Caco-2 (cell line): Measurements from ENCODE around the gene HMGXB4. TPM values are rescaled to one million over a fixed set of nuclear protein-coding genes. Genes with fewer than 3 reads are reported as not detected.
A peak's percentile ranks its signal among the peaks of the same experiment; 100 is the strongest.

Source experiments
- Bru-seq: library from RNA; stranded (reverse); fragments of 400-500 nt; gene quantifications from one replicate; lab custom pipeline; 2021; lab: Mats Ljungman, UMichigan
- BruChase-seq, 2 experiments: library from RNA; stranded (reverse); fragments of 400-500 nt; gene quantifications; one replicate each; lab custom pipeline; 2021; lab: Mats Ljungman, UMichigan
- BruUV-seq: library from RNA; stranded (reverse); fragments of 400-500 nt; replicated peaks from 2 replicates; lab custom pipeline; 2021; lab: Mats Ljungman, UMichigan
- CTCF ChIA-PET: fragments of 300-600 bp; sonication (Branson Sonifier 250); formaldehyde crosslinking; loops from one replicate; lab custom pipeline; 2022; ENCODE audit warnings: antibody characterized with exemption; lab: Charles Lee
- POLR2A ChIA-PET: fragments of 300-600 bp; sonication (Branson Sonifier 250); formaldehyde crosslinking; loops from one replicate; lab custom pipeline; 2022; ENCODE audit warnings: antibody characterized with exemption; lab: Charles Lee
- DNase-seq, 2 experiments: peaks; one replicate each; pipeline versions ENCODE4 v3.0.0 to v3.0.0-alpha.2; 2020 to 2022
- H3K27me3 ChIP-seq: replicated peaks from 2 replicates; pipeline ENCODE4 v1.6.0; 2011; ENCODE audit warnings: low read length; ENCODE audit not compliant: control insufficient read depth, insufficient read depth
- H3K36me3 ChIP-seq: 2 replicates; pipeline ENCODE4 v1.5.1; 2011; ENCODE audit warnings: low read length; ENCODE audit not compliant: control insufficient read depth, insufficient read depth
- H3K4me1 ChIP-seq: fragments of 250-450 bp; sonication (Bioruptor Pico); 2 replicates; pipeline ENCODE4 v1.5.1; 2020; ENCODE audit warnings: mild to moderate bottlenecking
- H3K4me3 ChIP-seq: 2 replicates; pipeline ENCODE4 v1.5.1; 2011; ENCODE audit warnings: low read depth, mild to moderate bottlenecking, control low read depth, low read length
- H3K9me3 ChIP-seq: fragments of 250-450 bp; sonication (Bioruptor Pico); 2 replicates; pipeline ENCODE4 v1.5.1; 2020; ENCODE audit warnings: mild to moderate bottlenecking, moderate library complexity
- H3K27ac Mint-ChIP-seq: one replicate; pipeline ENCODE4 v1.8.0; 2022; ENCODE audit warnings: mixed read lengths; ENCODE audit not compliant: unreplicated experiment
- H3K27me3 Mint-ChIP-seq: one replicate; pipeline ENCODE4 v1.8.0; 2022; ENCODE audit warnings: mixed read lengths; ENCODE audit not compliant: insufficient read depth, unreplicated experiment
- H3K36me3 Mint-ChIP-seq: one replicate; pipeline ENCODE4 v1.8.0; 2022; ENCODE audit warnings: mild to moderate bottlenecking, mixed read lengths; ENCODE audit not compliant: insufficient read depth, unreplicated experiment
- H3K4me1 Mint-ChIP-seq: one replicate; pipeline ENCODE4 v1.8.0; 2022; ENCODE audit warnings: low read depth, mixed read lengths; ENCODE audit not compliant: unreplicated experiment
- H3K4me3 Mint-ChIP-seq: one replicate; pipeline ENCODE4 v1.8.0; 2022; ENCODE audit warnings: mild to moderate bottlenecking, moderate library complexity, mixed read lengths; ENCODE audit not compliant: unreplicated experiment
- H3K9me3 Mint-ChIP-seq: one replicate; pipeline ENCODE4 v1.8.0; 2022; ENCODE audit warnings: mixed read lengths; ENCODE audit not compliant: unreplicated experiment
- CTCF ChIP-seq, 2 experiments: fragments of 200-600 bp in 1 of 2; IDR thresholded peaks; 1 replicate in 1 of 2; 2 replicates in 1 of 2; pipeline versions ENCODE4 v1.5.1 to v1.8.0; 2011 to 2022; ENCODE audit warnings: antibody characterized with exemption in 1 of 2, control low read depth in 1 of 2, inconsistent platforms in 1 of 2, low read depth in 1 of 2, low read length in 1 of 2, mild to moderate bottlenecking in 1 of 2, moderate library complexity in 1 of 2; ENCODE audit not compliant: insufficient read depth in 1 of 2, severe bottlenecking in 1 of 2, unreplicated experiment in 1 of 2
- intact Hi-C: fragments of 100-400 bp; cut with micrococcal nuclease; formaldehyde crosslinking; loops from one replicate; pipeline ENCODE4 v1.10.0; 2022; ENCODE audit not compliant: unreplicated experiment
- long read RNA-seq: library from polyadenylated mRNA; stranded (forward); transcript quantifications from one replicate; pipeline ENCODE4 v2.0.0, GENCODE V29; 2022
- total RNA-seq: library from RNA; stranded (reverse); gene quantifications from 2 replicates; pipeline ENCODE4 v1.2.3, GENCODE V29; 2022

HMGXB4 gene
- 22.3 and 22.6 TPM in 2 replicates for total RNA-seq
- Bru-seq, nascent RNA, result percentile 85 among the genes with signal in this experiment
- BruChase-seq, experiment 1, labeled RNA remaining after a 2-hour chase, result percentile 89 among the genes with signal in this experiment
- BruChase-seq, experiment 2, labeled RNA remaining after a 6-hour chase, result percentile 75 among the genes with signal in this experiment
- long read RNA-seq, partial matches to known transcripts, result 5 of 8 reads
- long read RNA-seq, other reads (novel, unspliced or antisense), result 2 of 8 reads

- H3K36me3 Mint-ChIP-seq, result peaks cover 11% of the 10 kb centered on the region
- H3K4me3 ChIP-seq, result peak within 1 kb of the TSS; percentile 65
- peak; percentile 20 to 22 for TF ChIP-seq CTCF (IDR thresholded peaks at IDR 0.05; ENCODE audit: insufficient read depth in 1 of 2, low read depth in 1 of 2, low read length in 1 of 2, severe bottlenecking in 1 of 2, unreplicated experiment in 1 of 2)
- intact Hi-C loops, result no loop called here
- H3K4me1 Mint-ChIP-seq, result peaks cover 21% of the 10 kb centered on the region
- POLR2A ChIA-PET, result interaction anchor here (1.5 to 1.7 kb wide), 2 partner anchors 9 to 42 kb away, joined by 3 to 8 read pairs; partner anchors contain the start of gene TOM1
- H3K36me3 ChIP-seq, result peaks cover under 1% of the 10 kb centered on the region; the same call in 1 of the 2 replicates
- no peaks in the 10 kb centered on the region for H3K4me1 ChIP-seq
- H3K27ac Mint-ChIP-seq, result peak within 1 kb of the TSS; percentile 89
- H3K4me3 Mint-ChIP-seq, result peak within 1 kb of the TSS; percentile 75
- H3K27me3 ChIP-seq, result no peaks in the 10 kb centered on the region
- CTCF ChIA-PET, result interaction anchor here (0.6 to 1.5 kb wide), 5 partner anchors 10 to 72 kb away, joined by 3 to 8 read pairs (median 4); partner anchors contain the start of gene TOM1
- no TSS peak for BruUV-seq
- peak; percentile 89 to 90 for DNase-seq
- H3K9me3 Mint-ChIP-seq, result no peaks in the 10 kb centered on the region
- no peaks in the 10 kb centered on the region for H3K9me3 ChIP-seq
- no peaks in the 10 kb centered on the region for H3K27me3 Mint-ChIP-seq
These were observed at the start of gene HMGXB4 for GRCh38 chr22:35257321-35258190. Gene HMGXB4, plus strand, starts transcription at chr22:35257493. Its CDS starts 4,898 bp downstream, at chr22:35262391.

GRCh38 chr22:35208003-35208402 is 49.3 kb upstream of the HMGXB4 start:
- intact Hi-C loops, result no loop called here
- no peak for TF ChIP-seq CTCF (IDR thresholded peaks at IDR 0.05; ENCODE audit: insufficient read depth in 1 of 2, low read depth in 1 of 2, low read length in 1 of 2, severe bottlenecking in 1 of 2, unreplicated experiment in 1 of 2)
- H3K4me3 Mint-ChIP-seq, result no peak overlapping the region
- CTCF ChIA-PET, result no interaction called here
- POLR2A ChIA-PET, result no interaction called here
- no peaks in the 10 kb centered on the region for H3K4me1 Mint-ChIP-seq
- H3K36me3 ChIP-seq, result no peaks in the 10 kb centered on the region
- H3K27me3 Mint-ChIP-seq, result peaks cover 3% of the 10 kb centered on the region
- no peaks in the 10 kb centered on the region for H3K27me3 ChIP-seq
- no peak overlapping the region for H3K4me3 ChIP-seq
- no peak for DNase-seq
- H3K27ac Mint-ChIP-seq, result no peak overlapping the region
- no peaks in the 10 kb centered on the region for H3K9me3 Mint-ChIP-seq
- H3K4me1 ChIP-seq, result no peaks in the 10 kb centered on the region
- no TSS peak for BruUV-seq
- no peaks in the 10 kb centered on the region for H3K9me3 ChIP-seq
- H3K36me3 Mint-ChIP-seq, result no peaks in the 10 kb centered on the region

- no peaks in the 10 kb centered on the region for H3K36me3 Mint-ChIP-seq
- H3K4me3 ChIP-seq, result no peak overlapping the region
- H3K36me3 ChIP-seq, result no peaks in the 10 kb centered on the region
- H3K9me3 ChIP-seq, result no peaks in the 10 kb centered on the region
- no peak for DNase-seq
- no peaks in the 10 kb centered on the region for H3K27me3 ChIP-seq
- no peaks in the 10 kb centered on the region for H3K4me1 ChIP-seq
- BruUV-seq, result no TSS peak
- CTCF ChIA-PET, result no interaction called here
- POLR2A ChIA-PET, result no interaction called here
- H3K9me3 Mint-ChIP-seq, result no peaks in the 10 kb centered on the region
- no peak overlapping the region for H3K4me3 Mint-ChIP-seq
- H3K4me1 Mint-ChIP-seq, result no peaks in the 10 kb centered on the region
- TF ChIP-seq CTCF (IDR thresholded peaks at IDR 0.05; ENCODE audit: insufficient read depth in 1 of 2, low read depth in 1 of 2, low read length in 1 of 2, severe bottlenecking in 1 of 2, unreplicated experiment in 1 of 2), result no peak
- intact Hi-C loops, result no loop called here
- H3K27ac Mint-ChIP-seq, result no peak overlapping the region
- H3K27me3 Mint-ChIP-seq, result peaks cover 5% of the 10 kb centered on the region
These were observed 48.1 kb upstream of the HMGXB4 start for GRCh38 chr22:35209203-35209602.
